SK-N-SH treated with all-trans-retinoic acid at 6 μM for 48 hours (cell line): ENCODE measurements around the gene CLNK.

Source experiments
- ATAC-seq: fragments of 200-7000 bp; cut with Tn5 transposase; 3 replicates; pipeline ENCODE4 v1.9.1; 2020; ENCODE audit warnings: mild to moderate bottlenecking, moderate library complexity
- ARNTL ChIP-seq: fragments of 450-650 bp; formaldehyde crosslinking; IDR thresholded peaks from 2 replicates; pipeline ENCODE4 v1.5.0; 2020; ENCODE audit warnings: low read depth, mild to moderate bottlenecking, moderate library complexity, borderline replicate concordance
- BACH2 ChIP-seq: fragments of 250-450 bp; sonication (Bioruptor Pico); IDR thresholded peaks from 2 replicates; pipeline ENCODE4 v1.9.0; 2021; ENCODE audit warnings: mild to moderate bottlenecking, borderline replicate concordance
- CSDC2 ChIP-seq: fragments of 250-450 bp; sonication (Bioruptor Pico); IDR thresholded peaks from 2 replicates; pipeline ENCODE4 v1.5.0; 2020; ENCODE audit warnings: mild to moderate bottlenecking, moderate library complexity
- ESRRG ChIP-seq: fragments of 250-450 bp; sonication (Bioruptor Pico); IDR thresholded peaks from 2 replicates; pipeline ENCODE4 v1.6.1; 2021; ENCODE audit warnings: mild to moderate bottlenecking
- GLIS3 ChIP-seq: fragments of 250-450 bp; sonication (Bioruptor Pico); IDR thresholded peaks from 2 replicates; pipeline ENCODE4 v1.5.0; 2020; ENCODE audit warnings: mild to moderate bottlenecking, moderate library complexity
- OSR1 ChIP-seq: fragments of 250-450 bp; sonication (Bioruptor Pico); IDR thresholded peaks from 2 replicates; pipeline ENCODE4 v1.8.0; 2022; ENCODE audit warnings: moderate library complexity, mild to moderate bottlenecking, inconsistent platforms
- PPARA ChIP-seq: fragments of 250-450 bp; sonication (Bioruptor Pico); IDR thresholded peaks from 2 replicates; pipeline ENCODE4 v1.5.0; 2020; ENCODE audit warnings: mild to moderate bottlenecking, borderline replicate concordance
- RARB ChIP-seq: fragments of 250-450 bp; sonication (Bioruptor Pico); IDR thresholded peaks from 2 replicates; pipeline ENCODE4 v1.8.0; 2021; ENCODE audit warnings: mild to moderate bottlenecking, moderate library complexity
- SNAI2 ChIP-seq: fragments of 250-450 bp; sonication (Bioruptor Pico); IDR thresholded peaks from 2 replicates; pipeline ENCODE4 v1.5.0; 2020; ENCODE audit warnings: mild to moderate bottlenecking, moderate library complexity
- TCF4 ChIP-seq: fragments of 250-450 bp; sonication (Bioruptor Pico); IDR thresholded peaks from 2 replicates; pipeline ENCODE4 v1.8.0; 2021; ENCODE audit warnings: mild to moderate bottlenecking, moderate library complexity, borderline replicate concordance
- TOX ChIP-seq: fragments of 250-450 bp; sonication (Bioruptor Pico); IDR thresholded peaks from 2 replicates; pipeline ENCODE4 v1.8.0; 2021; ENCODE audit warnings: mild to moderate bottlenecking, moderate library complexity, borderline replicate concordance
- ZC3H10 ChIP-seq: fragments of 250-450 bp; sonication (Bioruptor Pico); IDR thresholded peaks from 2 replicates; pipeline ENCODE4 v1.5.1; 2021; ENCODE audit warnings: mild to moderate bottlenecking, moderate library complexity
- ZFP3 ChIP-seq: fragments of 250-450 bp; sonication (Bioruptor Pico); IDR thresholded peaks from 2 replicates; pipeline ENCODE4 v1.5.0; 2020; ENCODE audit warnings: mild to moderate bottlenecking, moderate library complexity
- ZFP30 ChIP-seq: fragments of 450-650 bp; formaldehyde crosslinking; IDR thresholded peaks from 2 replicates; pipeline ENCODE4 v1.5.0; 2022; ENCODE audit warnings: mild to moderate bottlenecking, moderate library complexity
- ZNF565 ChIP-seq: fragments of 450-650 bp; formaldehyde crosslinking; conservative IDR thresholded peaks from 2 replicates; pipeline ENCODE4 v1.5.0; 2020; ENCODE audit warnings: low read depth, mild to moderate bottlenecking, moderate library complexity
- ZNF70 ChIP-seq: fragments of 450-650 bp; formaldehyde crosslinking; IDR thresholded peaks from 2 replicates; pipeline ENCODE4 v1.5.0; 2020; ENCODE audit warnings: mild to moderate bottlenecking, moderate library complexity
- TF ChIP-seq, protein P1 (sequence below): fragments of 250-450 bp; sonication (Bioruptor Pico); IDR thresholded peaks from 2 replicates; pipeline ENCODE4 v1.5.1; 2020; ENCODE audit warnings: low read depth, mild to moderate bottlenecking, moderate library complexity
- TF ChIP-seq, protein P2 (sequence below): fragments of 250-450 bp; sonication (Bioruptor Pico); IDR thresholded peaks from 2 replicates; pipeline ENCODE4 v1.5.1; 2021; ENCODE audit warnings: mild to moderate bottlenecking, moderate library complexity
- TF ChIP-seq, protein P3 (sequence below): fragments of 250-450 bp; sonication (Bioruptor Pico); IDR thresholded peaks from 2 replicates; pipeline ENCODE4 v1.8.0; 2021; ENCODE audit warnings: low read depth, mild to moderate bottlenecking, moderate library complexity, borderline replicate concordance
- TF ChIP-seq, protein P4 (sequence below): fragments of 250-450 bp; sonication (Bioruptor Pico); IDR thresholded peaks from 2 replicates; pipeline ENCODE4 v1.8.0; 2020; ENCODE audit warnings: mild to moderate bottlenecking, moderate library complexity, borderline replicate concordance
- TF ChIP-seq, protein P5 (sequence below): fragments of 250-450 bp; sonication (Bioruptor Pico); IDR thresholded peaks from 2 replicates; pipeline ENCODE4 v1.5.0; 2020; ENCODE audit warnings: mild to moderate bottlenecking, moderate library complexity

CLNK gene

DNA sequence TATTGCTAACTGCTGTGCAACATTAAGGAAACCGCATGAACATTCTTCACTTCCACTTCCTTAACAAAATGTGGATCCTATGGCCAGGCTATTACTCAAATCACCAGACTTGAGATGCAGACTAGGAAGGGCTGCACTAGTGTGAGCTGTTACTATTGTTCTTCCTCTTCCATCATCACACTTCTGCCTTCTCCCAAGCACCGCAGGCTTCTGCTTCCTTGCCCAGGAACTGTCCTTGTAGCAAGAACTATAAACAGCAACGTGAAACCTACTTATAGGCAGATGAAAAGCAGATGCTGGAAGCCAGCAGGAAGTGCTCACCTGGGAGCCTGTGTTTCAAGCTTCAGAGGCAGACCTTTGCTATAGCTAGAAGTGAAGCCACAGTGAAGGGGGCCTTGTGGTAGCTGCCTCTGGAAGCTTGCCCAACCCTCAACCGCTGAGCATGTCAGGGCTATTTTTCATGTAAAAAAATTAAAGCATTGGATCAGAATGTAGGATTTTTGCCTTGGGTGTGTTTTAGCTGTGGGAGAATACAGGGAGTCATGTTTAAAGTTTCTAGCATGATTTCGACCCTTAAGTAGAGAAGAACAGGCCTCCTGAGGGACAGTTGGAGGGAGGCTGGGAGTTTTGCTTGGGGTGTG lies 43.9 kb downstream of the CLNK start:
- no peak for ATAC-seq

DNA sequence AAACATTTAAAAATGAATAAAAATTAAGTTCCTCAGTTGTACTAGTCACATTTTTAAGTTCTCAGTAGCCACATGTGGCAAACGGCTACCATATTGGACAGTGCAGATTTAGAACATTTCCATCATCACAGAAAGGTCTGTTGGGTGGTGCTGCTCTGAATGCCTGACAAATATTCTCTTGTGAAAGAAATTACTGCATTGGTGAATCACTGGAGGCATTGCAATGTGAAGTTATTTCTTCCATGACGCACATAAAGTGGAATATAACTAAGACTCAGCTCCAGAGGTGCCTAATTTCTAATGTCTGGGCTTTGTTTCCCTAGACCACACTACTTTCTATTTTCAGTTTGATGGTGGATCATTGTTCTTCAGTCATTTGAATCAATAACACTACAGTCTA lies 44.9 kb downstream of the CLNK start:
- ATAC-seq: no peak
- TF ChIP-seq BACH2 (CRISPR knock-in tag): no peak
- no peak for TF ChIP-seq PPARA (CRISPR knock-in tag)
- TF ChIP-seq ZFP30: no peak
- TF ChIP-seq ARNTL (CRISPR knock-in tag): no peak
- TF ChIP-seq, protein P1, sequence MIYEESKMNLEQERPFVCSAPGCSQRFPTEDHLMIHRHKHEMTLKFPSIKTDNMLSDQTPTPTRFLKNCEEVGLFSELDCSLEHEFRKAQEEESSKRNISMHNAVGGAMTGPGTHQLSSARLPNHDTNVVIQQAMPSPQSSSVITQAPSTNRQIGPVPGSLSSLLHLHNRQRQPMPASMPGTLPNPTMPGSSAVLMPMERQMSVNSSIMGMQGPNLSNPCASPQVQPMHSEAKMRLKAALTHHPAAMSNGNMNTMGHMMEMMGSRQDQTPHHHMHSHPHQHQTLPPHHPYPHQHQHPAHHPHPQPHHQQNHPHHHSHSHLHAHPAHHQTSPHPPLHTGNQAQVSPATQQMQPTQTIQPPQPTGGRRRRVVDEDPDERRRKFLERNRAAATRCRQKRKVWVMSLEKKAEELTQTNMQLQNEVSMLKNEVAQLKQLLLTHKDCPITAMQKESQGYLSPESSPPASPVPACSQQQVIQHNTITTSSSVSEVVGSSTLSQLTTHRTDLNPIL (CRISPR knock-in tag): no peak
- no peak for TF ChIP-seq SNAI2 (CRISPR knock-in tag)
- TF ChIP-seq ZC3H10 (CRISPR knock-in tag): no peak
- TF ChIP-seq OSR1 (CRISPR knock-in tag): no peak
- TF ChIP-seq, protein P2, sequence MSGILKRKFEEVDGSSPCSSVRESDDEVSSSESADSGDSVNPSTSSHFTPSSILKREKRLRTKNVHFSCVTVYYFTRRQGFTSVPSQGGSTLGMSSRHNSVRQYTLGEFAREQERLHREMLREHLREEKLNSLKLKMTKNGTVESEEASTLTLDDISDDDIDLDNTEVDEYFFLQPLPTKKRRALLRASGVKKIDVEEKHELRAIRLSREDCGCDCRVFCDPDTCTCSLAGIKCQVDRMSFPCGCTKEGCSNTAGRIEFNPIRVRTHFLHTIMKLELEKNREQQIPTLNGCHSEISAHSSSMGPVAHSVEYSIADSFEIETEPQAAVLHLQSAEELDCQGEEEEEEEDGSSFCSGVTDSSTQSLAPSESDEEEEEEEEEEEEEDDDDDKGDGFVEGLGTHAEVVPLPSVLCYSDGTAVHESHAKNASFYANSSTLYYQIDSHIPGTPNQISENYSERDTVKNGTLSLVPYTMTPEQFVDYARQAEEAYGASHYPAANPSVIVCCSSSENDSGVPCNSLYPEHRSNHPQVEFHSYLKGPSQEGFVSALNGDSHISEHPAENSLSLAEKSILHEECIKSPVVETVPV (CRISPR knock-in tag): no peak
- TF ChIP-seq, protein P3, sequence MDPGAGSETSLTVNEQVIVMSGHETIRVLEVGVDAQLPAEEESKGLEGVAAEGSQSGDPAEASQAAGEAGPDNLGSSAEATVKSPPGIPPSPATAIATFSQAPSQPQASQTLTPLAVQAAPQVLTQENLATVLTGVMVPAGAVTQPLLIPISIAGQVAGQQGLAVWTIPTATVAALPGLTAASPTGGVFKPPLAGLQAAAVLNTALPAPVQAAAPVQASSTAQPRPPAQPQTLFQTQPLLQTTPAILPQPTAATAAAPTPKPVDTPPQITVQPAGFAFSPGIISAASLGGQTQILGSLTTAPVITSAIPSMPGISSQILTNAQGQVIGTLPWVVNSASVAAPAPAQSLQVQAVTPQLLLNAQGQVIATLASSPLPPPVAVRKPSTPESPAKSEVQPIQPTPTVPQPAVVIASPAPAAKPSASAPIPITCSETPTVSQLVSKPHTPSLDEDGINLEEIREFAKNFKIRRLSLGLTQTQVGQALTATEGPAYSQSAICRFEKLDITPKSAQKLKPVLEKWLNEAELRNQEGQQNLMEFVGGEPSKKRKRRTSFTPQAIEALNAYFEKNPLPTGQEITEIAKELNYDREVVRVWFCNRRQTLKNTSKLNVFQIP (CRISPR knock-in tag): no peak
- TF ChIP-seq ZNF565 (CRISPR knock-in tag): no peak
- TF ChIP-seq ZFP3: no peak
- TF ChIP-seq, all 23 proteins: peak for 0

More for the DNA sequence above, 43.9 kb downstream of the CLNK start:
- TF ChIP-seq, protein P4, sequence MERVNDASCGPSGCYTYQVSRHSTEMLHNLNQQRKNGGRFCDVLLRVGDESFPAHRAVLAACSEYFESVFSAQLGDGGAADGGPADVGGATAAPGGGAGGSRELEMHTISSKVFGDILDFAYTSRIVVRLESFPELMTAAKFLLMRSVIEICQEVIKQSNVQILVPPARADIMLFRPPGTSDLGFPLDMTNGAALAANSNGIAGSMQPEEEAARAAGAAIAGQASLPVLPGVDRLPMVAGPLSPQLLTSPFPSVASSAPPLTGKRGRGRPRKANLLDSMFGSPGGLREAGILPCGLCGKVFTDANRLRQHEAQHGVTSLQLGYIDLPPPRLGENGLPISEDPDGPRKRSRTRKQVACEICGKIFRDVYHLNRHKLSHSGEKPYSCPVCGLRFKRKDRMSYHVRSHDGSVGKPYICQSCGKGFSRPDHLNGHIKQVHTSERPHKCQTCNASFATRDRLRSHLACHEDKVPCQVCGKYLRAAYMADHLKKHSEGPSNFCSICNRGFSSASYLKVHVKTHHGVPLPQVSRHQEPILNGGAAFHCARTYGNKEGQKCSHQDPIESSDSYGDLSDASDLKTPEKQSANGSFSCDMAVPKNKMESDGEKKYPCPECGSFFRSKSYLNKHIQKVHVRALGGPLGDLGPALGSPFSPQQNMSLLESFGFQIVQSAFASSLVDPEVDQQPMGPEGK: no peak
- TF ChIP-seq TOX (no peak), RARB (CRISPR knock-in tag) (no peak), ZFP3 (no peak), SNAI2 (CRISPR knock-in tag) (no peak), GLIS3 (CRISPR knock-in tag) (no peak), ZNF70 (no peak), PPARA (CRISPR knock-in tag) (no peak)
- TF ChIP-seq, all 23 proteins: peak for 0

DNA sequence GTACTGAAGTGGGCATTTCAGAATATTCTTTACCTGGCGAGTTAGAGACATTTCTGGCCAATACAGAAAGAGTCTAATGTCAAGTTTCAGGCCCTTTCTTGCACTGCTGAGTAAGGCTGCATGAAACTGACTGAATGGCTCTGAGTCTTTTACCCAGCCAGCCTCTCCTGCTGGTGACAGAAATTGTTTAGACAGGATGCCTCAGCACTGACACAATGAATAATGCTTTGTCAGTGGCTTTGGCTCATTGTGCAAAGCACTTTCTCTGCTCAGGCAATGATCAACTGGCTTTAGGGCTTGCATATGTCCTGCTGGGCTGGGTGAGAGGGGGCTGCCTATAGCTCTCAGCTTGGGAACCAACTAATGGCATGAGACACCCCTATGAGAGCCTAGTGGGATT lies 45.5 kb downstream of the CLNK start:
- ATAC-seq: no peak
- TF ChIP-seq CSDC2: no peak

DNA sequence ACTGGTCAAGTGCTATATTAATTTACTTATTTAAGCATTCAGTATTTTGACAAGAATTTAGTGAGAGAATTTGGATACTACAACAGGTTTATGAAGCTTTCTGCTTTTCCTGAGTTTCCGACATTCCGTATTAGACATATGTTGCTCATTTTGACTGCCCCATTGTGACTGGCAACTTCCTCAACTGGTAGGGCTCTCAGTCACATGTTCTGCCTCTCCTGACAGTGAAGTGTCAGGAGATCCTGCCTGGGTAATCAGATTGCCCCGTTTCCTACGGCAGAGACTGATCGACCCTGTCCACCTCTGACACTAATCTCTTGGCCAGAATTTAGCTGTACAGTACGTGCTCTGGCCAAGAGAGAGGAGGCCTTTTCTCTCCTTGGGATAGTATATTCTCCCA lies 49.5 kb downstream of the CLNK start:
- ATAC-seq: no peak

DNA sequence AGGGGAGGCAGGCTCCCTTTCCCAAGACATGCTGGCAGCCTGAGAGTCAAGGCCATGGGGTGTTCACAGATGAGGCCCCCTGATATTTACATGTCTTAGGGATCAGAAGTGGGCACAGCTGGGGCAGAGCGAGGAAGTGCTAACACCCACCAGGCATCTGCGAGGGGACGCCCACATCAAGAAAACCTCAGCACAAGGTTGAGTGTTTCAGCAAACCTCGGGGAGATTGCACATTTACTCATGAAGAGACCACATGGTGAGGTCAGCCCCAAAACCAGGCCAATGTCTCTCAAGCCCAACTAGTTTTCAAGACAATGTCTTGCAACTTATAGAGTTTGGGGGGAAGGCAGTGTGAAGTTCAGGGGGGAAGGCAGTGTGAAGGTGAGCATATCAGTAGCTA lies 55.2 kb downstream of the CLNK start:
- TF ChIP-seq, protein P3 (CRISPR knock-in tag): no peak
- TF ChIP-seq TOX (no peak), ZFP30 (no peak), TCF4 (CRISPR knock-in tag) (no peak), ZNF70 (no peak), ESRRG (CRISPR knock-in tag) (no peak), PPARA (CRISPR knock-in tag) (no peak), ZNF565 (CRISPR knock-in tag) (no peak), ARNTL (CRISPR knock-in tag) (no peak), BACH2 (CRISPR knock-in tag) (no peak)
- TF ChIP-seq, protein P5, sequence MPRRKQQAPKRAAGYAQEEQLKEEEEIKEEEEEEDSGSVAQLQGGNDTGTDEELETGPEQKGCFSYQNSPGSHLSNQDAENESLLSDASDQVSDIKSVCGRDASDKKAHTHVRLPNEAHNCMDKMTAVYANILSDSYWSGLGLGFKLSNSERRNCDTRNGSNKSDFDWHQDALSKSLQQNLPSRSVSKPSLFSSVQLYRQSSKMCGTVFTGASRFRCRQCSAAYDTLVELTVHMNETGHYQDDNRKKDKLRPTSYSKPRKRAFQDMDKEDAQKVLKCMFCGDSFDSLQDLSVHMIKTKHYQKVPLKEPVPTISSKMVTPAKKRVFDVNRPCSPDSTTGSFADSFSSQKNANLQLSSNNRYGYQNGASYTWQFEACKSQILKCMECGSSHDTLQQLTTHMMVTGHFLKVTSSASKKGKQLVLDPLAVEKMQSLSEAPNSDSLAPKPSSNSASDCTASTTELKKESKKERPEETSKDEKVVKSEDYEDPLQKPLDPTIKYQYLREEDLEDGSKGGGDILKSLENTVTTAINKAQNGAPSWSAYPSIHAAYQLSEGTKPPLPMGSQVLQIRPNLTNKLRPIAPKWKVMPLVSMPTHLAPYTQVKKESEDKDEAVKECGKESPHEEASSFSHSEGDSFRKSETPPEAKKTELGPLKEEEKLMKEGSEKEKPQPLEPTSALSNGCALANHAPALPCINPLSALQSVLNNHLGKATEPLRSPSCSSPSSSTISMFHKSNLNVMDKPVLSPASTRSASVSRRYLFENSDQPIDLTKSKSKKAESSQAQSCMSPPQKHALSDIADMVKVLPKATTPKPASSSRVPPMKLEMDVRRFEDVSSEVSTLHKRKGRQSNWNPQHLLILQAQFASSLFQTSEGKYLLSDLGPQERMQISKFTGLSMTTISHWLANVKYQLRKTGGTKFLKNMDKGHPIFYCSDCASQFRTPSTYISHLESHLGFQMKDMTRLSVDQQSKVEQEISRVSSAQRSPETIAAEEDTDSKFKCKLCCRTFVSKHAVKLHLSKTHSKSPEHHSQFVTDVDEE: no peak
- TF ChIP-seq, all 23 proteins: peak for 0
- ATAC-seq: no peak

More for the DNA sequence above, 49.5 kb downstream of the CLNK start:
- TF ChIP-seq ZNF70 (no peak), TCF4 (CRISPR knock-in tag) (no peak), ESRRG (CRISPR knock-in tag) (no peak)
